Ishikawa (cell line): ENCODE measurements around the gene PLEKHM1.
A peak's percentile ranks its signal among the peaks of the same experiment; 100 is the strongest.

Experiments
- CEBPB ChIP-seq: IDR thresholded peaks from 2 replicates; pipeline ENCODE4 v1.6.1; 2012
- NFIC ChIP-seq: IDR thresholded peaks from 2 replicates; pipeline ENCODE4 v1.6.1; 2012
- ZBTB7A ChIP-seq: IDR thresholded peaks from 2 replicates; pipeline ENCODE4 v1.6.1; 2012; ENCODE audit warnings: low read depth
- TF ChIP-seq, protein P1 (sequence below): IDR thresholded peaks from 2 replicates; pipeline ENCODE4 v1.6.1; 2012; ENCODE audit warnings: low read depth, mild to moderate bottlenecking
- TF ChIP-seq, protein P2 (sequence below): IDR thresholded peaks from 2 replicates; pipeline ENCODE4 v1.6.1; 2012

DNA sequence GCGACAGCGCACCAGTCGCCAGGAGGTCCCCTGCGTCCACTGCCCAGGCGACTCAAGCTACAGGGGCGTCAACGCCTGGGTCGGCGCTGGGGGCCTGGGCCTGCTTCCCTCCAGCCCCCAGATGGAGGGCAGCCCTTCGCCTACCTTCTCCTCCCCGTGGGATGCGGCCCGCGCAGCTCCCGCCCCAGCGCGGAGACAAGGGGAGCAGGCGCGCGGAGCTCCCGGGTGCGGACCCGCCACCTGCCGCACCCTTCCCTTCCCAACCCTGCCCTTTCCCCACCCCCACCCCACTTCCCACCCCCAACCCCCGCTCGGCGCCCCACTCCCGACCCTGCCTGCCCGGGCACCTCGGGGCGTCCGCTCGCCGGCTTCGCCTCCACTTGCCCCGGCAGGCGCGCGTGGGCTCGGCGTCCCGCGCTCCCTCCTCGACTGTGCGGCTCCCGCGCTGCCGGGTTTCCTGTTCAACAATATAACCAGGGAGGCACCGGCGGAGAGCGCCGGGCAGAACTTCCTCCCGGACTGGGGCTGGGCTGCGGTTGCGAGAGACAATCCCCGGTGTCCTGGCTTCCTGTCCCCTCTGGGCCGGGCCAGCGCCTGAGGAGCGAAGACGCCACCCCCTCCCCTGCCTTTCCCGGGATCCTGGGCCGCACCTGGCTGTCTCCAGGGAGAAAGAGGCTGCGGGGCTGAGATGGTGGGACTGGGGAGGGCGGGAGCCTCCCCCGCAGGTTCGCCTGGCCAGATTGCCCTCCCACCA lies 57.9 kb downstream of the PLEKHM1 start, which contains the start of gene ARHGAP27:
- no peak for TF ChIP-seq ZBTB7A
- no peak for TF ChIP-seq NFIC
- TF ChIP-seq CEBPB: no peak
- TF ChIP-seq, protein P1, sequence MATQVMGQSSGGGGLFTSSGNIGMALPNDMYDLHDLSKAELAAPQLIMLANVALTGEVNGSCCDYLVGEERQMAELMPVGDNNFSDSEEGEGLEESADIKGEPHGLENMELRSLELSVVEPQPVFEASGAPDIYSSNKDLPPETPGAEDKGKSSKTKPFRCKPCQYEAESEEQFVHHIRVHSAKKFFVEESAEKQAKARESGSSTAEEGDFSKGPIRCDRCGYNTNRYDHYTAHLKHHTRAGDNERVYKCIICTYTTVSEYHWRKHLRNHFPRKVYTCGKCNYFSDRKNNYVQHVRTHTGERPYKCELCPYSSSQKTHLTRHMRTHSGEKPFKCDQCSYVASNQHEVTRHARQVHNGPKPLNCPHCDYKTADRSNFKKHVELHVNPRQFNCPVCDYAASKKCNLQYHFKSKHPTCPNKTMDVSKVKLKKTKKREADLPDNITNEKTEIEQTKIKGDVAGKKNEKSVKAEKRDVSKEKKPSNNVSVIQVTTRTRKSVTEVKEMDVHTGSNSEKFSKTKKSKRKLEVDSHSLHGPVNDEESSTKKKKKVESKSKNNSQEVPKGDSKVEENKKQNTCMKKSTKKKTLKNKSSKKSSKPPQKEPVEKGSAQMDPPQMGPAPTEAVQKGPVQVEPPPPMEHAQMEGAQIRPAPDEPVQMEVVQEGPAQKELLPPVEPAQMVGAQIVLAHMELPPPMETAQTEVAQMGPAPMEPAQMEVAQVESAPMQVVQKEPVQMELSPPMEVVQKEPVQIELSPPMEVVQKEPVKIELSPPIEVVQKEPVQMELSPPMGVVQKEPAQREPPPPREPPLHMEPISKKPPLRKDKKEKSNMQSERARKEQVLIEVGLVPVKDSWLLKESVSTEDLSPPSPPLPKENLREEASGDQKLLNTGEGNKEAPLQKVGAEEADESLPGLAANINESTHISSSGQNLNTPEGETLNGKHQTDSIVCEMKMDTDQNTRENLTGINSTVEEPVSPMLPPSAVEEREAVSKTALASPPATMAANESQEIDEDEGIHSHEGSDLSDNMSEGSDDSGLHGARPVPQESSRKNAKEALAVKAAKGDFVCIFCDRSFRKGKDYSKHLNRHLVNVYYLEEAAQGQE: no peak
- TF ChIP-seq, protein P2, sequence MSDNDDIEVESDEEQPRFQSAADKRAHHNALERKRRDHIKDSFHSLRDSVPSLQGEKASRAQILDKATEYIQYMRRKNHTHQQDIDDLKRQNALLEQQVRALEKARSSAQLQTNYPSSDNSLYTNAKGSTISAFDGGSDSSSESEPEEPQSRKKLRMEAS: peak; percentile 60; the same call in 1 of the 2 replicates
